HG03521 (cell line): ENCODE data around the gene DBNL.

Experiments used
- ATAC-seq: cut with Tn5 transposase; IDR thresholded peaks from one replicate; pipeline ENCODE4 v1.9.1; 2021; ENCODE audit warnings: mild to moderate bottlenecking, moderate library complexity; ENCODE audit not compliant: unreplicated experiment

The DBNL gene

GRCh38 chr7:44076101-44076895 is 31.8 kb downstream of the DBNL start:
- no peak for ATAC-seq

- no peak for ATAC-seq
Observed at GRCh38 chr7:44077061-44077460, 32.6 kb downstream of the DBNL start.

GRCh38 chr7:44077681-44078091 is 33.2 kb downstream of the DBNL start:
- no peak for ATAC-seq

GRCh38 chr7:44078521-44078920 is 34.0 kb downstream of the DBNL start:
- no peak for ATAC-seq

- no peak for ATAC-seq
Observed at GRCh38 chr7:44079331-44080021, 35.0 kb downstream of the DBNL start.

GRCh38 chr7:44080118-44080517 is 35.6 kb downstream of the DBNL start:
- ATAC-seq: no peak

GRCh38 chr7:44080686-44081265 is 36.3 kb downstream of the DBNL start:
- no peak for ATAC-seq

GRCh38 chr7:44081266-44081748 is 36.8 kb downstream of the DBNL start:
- ATAC-seq: no peak

- peak; percentile 92 for ATAC-seq
Observed at GRCh38 chr7:44082541-44083207, 38.2 kb downstream of the DBNL start.

- no peak for ATAC-seq
Observed at GRCh38 chr7:44083796-44084195, 39.3 kb downstream of the DBNL start.

GRCh38 chr7:44084701-44085100 is 40.2 kb downstream of the DBNL start:
- ATAC-seq: no peak

- no peak for ATAC-seq
Observed at GRCh38 chr7:44085546-44085945, 41.0 kb downstream of the DBNL start.

- no peak for ATAC-seq
Observed at GRCh38 chr7:44086627-44087026, 42.1 kb downstream of the DBNL start.

GRCh38 chr7:44087911-44088838 is 43.7 kb downstream of the DBNL start:
- no peak for ATAC-seq

GRCh38 chr7:44093102-44093641 is 48.7 kb downstream of the DBNL start:
- ATAC-seq: no peak

GRCh38 chr7:44094365-44094764 is 49.9 kb downstream of the DBNL start:
- no peak for ATAC-seq

- ATAC-seq: no peak
Observed at GRCh38 chr7:44094883-44095592, 50.5 kb downstream of the DBNL start.

- ATAC-seq: no peak
Observed at GRCh38 chr7:44095781-44096180, 51.3 kb downstream of the DBNL start.

- ATAC-seq: no peak
Observed at GRCh38 chr7:44096326-44096881, 51.9 kb downstream of the DBNL start.
